ENCODE measurements around the gene SIAH2.

SIAH2 gene

DNA sequence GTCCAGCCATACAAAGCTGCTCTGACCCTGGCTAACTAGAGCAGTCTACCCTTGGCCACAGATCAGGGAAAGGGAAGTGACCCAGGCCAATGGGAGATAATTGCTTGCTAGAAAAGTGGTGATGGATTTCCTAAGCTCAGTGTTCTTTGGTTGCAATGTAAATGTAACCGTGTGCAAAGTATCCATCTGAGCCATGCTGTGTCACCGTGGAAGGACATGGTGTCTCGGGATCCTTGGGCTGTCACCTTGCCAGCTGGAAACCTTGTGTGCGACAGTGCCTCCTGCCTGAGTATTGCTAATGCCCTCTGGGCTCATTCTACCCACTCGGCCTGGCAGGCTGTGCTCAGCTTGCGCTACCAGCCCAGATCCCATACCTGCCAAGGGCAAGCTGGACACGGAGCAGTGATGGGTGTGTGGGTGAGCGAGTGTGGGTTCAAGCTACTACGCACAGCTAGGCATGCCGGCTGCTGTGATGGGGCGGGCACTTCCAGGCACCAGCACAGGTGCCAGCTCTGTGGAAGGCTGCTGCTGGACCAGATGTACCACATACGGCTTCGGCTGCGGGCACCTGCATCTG lies 10.7 kb upstream of the SIAH2 start:
- DNase-seq: no peak

DNA sequence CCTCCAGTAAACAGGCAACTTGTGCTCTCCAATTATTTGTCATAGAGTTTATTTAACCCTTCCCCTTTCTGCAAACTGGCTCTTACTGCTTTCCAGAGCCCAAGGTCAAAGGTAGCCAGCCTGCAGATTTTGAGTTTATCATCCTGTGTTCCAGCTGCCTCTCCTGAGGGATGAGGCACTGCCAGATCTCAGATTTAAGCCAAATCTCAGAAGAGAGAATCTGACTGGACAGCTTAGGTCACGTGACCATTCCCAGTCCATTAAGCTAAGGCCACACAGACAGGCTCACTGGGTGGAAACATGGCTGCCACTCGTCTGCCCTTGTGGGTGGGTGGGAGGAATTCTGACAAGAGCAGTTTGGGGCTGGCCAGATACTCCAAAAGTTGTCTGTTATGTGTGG lies 8.6 kb upstream of the SIAH2 start:
- DNase-seq: no peak

DNA sequence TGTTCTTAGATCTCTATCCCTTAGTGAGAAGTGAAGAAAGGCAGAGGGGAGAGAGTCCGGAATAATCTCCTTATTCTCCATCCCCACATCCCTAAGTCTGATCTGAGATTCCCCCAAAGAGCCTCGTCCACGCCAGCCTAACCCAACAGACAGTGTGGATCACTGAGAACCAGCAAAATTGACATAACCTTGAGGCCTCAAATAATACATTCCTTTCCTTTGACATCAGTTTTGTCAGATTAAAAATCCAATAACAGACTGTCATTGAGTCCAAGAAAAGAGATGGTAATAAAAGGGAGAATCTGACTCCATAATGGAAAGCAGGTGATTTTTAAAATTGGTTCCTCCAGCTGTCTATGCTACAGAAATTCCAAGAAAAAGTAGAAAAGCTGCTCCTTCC lies 7.7 kb upstream of the SIAH2 start:
- DNase-seq: no peak

DNA sequence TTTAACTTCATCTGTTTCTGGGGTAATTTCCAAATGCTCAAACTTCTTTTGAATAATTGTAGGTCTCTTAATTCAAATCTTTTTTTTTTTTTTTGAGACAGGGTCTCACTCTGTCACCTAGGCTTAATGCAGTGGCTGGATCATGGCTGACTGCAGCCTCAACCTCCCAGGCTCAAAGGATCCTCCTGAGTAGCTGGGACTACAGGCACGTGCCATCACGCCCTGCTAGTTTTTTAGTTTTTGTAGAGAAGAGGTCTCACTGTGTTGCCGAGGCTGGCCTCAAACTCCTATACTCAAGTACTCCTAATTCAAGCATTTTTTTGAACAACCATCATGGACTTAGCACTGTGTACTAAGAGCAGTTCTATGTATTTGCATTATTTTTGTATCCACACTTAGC lies 3.8 kb upstream of the SIAH2 start:
- DNase-seq: no peak

DNA sequence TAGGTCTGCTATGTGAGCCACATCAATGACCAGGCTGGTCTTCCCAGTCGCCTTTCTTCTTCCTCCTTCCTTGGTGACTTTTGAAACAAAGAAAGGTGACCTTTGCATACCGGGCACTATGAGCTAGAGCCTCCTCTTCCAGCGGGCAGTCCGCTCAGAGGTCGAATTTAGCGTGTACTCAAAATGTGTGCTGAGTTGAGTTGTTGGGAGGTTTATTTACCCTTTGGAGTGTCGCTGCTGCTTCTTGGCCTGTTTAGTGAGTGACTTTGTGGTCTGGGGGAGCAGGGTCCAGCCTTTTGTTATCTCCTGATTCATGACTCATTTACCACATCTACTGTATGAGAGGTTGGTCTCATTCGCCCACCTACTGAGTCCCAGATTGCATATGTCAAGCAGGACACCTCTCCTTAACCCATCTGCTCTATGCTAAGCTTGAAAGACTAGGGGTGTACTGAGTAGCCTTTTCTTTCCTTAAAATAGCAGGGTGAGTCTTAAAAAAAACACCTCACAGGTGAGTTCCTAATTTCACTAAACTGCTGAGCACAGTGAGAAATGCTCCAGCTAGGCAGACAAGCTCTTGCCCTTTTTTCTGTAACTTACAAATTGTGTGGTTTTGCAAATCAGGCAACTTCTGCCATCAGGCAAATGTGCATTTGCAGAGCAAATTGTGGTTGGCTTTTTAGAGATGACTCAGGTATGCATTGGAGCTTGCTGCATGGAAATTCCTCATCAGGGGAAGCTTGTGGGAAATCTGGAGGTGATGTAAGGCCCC lies 3.2 kb upstream of the SIAH2 start:
- DNase-seq: no peak

DNA sequence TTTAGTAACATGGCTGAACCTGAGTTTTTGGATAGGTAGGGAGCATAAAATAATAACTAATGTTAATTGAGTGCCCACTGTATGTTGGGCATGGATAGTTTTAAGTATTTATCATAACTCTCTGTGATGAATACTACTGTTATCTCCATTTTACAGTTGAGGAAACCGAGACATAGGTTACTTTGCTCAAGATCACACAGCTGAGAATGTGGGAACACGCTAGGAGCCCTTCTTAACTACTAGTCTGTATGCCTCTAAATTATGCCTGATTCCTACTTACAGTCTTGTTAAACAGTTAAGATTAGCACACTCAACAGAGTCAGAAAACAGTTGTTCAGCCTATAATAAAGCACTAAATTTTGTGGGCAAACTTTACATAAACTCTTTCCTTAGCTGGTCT lies 2.0 kb upstream of the SIAH2 start:
- DNase-seq: no peak

DNA sequence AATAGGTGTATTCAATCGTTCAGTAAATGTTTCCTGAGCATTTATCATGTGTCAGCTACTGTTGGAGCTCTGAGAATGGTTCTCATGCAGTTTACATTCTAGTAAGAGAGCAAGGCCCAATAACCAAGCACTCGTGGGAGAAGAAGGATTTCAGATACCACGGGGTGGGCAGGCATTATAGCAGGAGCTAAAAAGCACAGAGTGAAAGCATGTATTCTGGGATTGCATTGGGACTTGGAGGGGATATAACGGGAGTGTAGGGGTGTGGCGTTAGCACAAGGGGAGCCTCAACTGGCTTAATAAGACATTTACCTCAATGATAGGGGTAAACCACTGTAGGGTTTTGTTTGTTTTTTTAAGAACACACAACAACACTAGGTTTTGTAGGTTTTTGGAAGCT lies 1.6 kb upstream of the SIAH2 start:
- DNase-seq: no peak

DNA sequence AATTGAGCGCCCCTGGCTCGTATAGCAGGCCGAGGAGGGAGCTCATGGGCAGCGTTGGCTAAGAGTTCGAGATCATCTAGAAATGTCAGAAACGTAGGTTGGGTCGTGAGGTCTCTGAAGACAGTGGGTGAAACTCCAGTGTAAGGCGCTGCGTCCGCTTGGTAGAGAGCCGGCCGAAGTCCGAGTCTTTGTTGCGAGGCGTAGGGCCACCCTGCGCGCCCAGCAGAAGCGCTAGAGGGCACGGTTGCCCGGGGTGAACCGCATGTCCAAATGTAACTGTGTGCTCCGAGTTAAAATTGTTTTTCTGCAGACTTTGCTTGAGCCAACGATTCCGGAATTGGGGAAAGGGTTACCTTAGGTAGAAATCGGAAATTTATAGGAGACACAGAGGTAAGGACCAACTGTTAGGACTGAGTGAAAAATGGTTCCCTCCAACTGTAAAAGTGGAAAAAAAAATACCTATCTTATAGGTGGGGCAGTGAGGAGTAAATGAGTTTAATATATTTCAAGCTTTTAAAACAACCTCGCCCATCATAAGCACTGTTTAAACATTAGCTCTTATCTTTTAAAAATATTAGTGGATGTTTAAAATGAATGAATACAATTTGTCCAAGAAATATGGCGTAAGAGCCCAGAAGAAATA lies 993 bp upstream of the SIAH2 start:
- peak in 1 of 2 experiments; percentile 8 for DNase-seq

DNA sequence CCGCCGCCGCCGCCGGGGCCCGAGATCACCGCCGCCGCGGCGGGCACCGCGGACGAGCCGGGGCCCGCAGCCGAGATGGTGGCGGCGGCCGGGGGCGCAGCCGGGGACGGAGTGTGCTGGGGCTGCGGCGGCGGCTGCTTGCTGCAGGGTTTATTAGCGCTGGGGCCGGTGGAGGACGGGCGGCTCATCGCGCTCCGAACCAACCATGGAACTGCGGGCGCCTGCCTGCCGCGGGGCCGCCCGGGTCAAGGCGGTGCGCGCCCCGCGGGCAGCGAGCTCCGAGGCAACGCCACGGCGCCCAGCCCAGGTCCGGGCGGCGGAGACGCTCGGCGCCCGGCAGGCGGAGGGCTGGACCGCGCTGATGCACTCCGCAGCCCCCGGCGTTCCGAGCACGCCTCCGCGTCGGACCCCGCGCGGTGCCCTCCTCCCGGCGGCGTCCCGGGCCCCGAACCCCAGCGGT lies 277 bp downstream of the SIAH2 start:
- DNase-seq: no peak

DNA sequence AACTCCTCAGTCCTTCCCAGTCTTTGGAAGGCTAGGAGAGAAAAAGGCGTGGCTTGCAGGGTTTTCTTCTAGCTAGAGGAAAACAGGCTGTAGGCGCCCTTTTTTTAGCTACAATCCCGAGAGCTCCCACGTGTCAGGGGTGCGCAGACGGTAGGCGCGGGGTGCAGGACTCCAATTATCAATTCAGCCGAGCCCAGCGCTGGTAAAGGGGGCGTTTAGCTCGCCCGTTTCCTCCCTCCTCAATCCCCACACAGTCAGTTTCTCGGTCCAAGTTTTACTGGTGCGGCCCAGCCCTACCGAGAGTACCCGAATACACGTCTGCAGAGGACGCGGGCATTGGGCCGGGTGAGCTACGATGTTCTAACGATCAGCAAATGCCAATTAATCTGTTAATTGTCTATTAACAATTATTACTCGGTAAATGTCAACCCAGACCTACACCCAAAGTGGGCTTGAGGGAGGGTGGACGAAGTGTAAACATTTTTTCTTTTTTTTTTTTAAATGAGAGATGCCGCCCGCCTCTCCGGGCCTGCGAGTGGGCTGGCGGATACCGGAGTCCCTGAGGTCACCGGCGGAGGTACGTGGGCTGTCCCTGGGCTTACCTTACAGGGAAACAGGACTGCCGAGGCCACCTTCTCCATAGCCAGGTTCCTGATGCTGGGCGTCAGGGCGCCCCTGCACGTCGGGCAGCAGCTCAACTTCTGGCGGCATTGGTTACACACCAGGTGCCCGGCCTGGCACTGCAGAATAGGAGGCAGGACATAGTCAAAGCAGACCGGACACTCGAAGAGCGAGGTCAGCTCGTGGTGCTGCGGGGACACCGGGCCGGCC lies 923 bp downstream of the SIAH2 start:
- no peak for DNase-seq

DNA sequence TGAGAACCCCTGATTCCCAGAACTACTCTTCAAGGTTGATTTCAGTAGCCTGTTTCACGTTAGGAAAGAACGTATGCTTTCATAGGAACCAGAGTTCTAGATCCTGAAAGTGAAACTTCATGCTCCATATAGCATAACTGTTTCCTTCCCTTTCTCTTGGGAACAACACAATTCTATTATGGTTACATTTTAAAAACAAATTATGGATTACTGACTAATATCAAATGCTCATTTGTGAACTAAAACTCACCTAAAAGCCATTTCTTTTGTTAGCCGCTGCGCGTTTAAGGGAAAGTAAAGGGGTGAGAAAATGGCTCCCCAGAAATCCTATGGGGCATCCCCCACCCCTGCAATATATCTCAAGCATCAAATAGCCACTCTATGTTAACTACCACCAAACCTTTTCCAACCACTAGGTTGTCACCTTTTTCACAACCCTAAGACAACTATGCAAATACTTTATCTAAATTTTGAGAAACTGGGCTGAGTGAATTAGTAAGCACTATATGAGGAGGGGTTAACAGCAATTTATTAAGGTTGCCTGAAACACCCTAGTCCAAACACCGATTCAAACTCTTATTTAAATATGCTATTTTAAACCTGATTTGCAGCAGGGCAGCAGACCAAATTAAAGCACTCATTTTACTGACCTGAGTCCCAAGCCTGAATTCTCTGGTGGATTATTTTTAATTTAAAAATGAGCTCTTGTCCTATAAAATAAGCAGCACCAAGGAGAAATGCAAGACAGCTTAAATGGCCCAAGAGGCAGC lies 2.4 kb downstream of the SIAH2 start:
- no peak for DNase-seq

DNA sequence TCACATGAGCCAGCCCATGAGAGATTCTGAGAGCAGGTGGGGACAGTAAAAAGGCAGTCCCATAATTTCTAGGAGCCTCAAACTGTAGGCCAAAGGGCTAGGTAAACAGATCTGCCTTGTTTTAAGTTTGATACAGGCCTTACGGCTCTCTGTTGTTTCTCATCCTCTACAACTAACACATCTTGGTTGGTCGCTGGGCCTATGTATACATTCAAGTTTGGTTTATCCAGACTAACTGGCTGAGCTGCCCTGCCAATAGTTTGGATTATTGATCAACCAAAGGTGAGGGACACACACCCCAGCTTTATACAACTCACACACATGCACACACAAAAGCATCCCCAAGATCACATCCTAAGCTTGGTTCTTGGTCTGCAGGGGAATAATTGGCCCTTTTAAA lies 3.0 kb downstream of the SIAH2 start:
- DNase-seq: no peak

DNA sequence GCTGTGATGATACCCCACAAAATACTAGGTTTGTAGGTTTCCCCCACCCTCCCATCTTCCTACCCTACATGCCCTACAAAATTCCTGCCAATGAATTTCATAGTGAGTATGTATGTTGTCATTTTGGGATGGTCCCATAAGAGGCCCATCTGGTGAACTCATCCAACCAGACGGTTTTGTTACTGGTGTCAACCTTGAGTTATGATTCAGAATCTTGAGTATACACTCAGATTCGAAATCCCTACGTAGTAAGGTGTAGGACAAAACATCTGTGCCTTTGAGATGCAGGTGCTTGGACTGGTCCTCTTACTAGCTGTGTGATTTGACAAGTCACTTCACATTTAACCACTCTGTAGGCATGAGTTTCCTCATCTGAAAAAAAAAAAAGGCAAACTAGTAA lies 3.6 kb downstream of the SIAH2 start:
- DNase-seq: no peak

DNA sequence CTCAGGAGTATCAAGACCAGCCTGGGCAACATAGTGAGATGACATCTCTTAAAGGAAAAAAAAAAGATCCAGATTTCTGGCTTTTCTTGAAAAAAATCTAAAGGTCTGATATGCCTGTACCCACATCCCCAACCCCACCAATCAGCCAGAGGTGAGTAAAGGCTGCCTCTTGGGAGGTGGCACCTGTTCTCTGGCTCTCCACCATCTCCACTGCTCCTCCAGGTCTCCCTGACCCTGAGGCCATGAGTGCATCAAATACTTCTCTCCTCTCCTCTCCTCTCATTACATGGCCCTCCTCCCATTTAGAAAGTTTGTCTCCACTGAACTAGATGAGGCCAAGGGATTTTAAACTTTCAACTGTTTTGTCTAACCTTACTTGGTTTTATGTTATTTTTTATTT lies 5.2 kb downstream of the SIAH2 start:
- no peak for DNase-seq

DNA sequence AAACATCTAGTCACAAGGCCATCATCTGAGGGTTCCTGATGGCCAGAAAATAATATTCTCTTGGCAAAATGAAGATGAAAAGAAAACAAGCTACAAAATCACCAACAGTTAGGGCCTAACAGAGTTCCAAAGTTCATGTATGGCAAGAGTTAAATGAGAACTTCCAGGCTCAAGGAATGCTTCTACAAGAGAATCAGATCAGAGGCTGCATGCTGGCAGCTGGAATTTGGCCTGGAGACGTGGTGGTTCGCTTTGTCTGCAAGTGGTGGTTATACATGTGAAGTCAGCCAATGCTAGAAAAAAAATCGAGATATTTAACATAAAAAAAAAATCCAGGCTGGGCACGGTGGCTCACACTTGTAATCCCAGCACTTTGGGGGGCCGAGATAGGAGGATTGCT lies 5.6 kb downstream of the SIAH2 start:
- DNase-seq: no peak

DNA sequence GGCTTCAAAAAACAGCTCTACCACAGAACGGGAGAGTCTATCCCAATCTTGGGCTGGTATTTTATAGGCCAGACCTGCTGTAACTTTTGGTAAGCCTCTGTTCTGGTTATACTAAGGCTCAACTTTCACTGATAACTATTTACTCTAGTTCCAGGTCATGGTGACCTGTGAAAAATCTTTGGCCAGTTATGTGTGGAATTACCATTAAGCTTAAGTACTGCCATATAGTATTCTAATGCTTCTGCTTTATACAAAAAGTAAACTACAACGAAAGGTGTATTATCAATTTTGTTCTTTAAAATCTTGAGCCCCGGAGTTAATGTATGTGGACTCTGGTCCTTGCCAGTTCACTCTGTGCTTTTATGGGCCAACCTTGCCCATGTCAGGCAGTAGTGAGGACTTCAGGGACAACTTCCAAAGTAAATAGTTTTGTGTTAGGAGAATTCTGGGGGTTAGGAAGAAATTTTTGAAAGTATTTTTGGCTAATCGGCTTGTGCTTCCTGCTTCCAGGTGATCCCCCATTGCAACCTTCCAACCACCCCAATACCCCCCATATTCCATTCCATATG lies 6.4 kb downstream of the SIAH2 start:
- no peak for DNase-seq

DNA sequence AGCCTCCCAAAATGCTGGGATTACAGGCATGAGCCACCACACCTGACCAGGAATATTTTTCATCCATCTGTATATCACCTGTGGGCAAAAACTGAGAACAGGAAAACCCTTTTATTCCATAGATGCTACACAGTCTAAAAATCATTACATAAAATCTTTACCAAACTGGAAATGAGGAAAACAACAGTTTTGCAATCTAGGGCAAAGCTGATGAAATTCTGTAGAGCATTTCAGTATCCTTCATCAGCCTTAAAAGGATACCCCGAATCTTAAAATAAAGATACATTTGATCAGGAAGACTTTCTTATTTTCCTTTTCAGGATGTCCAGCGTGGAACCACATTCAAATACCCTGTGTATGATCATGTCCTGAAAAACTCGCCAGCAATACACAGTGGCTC lies 7.1 kb downstream of the SIAH2 start:
- no peak for DNase-seq

DNA sequence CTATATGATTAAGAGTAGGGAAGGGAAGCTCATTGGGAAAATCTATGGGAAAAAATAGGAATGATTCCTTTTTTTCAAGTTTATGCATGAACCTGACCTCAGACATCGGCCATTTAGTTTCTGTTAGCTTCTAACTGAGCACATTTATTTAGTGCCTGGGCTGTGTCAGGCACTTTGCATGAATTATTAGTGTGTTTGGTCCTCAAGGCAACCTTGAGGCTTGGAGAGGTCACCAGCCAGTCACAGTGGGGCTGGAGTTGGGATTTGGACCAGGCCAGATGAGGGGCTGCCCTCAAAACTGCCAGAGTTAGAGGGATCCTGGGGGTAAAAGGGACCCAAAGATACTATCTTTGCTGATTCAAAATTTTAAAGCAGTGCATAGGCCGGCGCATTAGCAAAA lies 8.1 kb downstream of the SIAH2 start:
- no peak for DNase-seq

DNA sequence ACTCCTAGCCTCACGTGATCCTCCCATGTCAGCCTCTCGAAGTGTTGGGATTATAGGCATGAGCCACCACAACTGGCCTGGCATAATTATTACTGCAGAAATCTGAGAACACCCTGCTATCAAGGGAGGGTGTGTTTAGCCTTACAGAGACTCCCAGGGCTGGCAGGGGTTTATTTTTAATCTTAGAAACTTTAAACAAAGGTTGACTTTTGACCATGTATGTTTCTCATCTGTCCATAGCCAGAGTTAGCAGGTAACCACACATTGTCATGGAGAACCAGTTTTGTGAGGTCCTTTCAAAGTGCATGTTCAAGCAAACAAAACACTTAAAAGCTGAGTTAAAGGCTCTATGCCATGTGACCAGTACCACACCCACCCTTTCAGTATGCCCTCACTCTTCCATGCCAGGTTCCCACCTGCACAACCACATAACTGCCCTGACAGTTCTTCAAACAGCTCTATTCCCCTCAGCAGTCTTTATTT lies 11.1 kb downstream of the SIAH2 start:
- no peak for DNase-seq

DNA sequence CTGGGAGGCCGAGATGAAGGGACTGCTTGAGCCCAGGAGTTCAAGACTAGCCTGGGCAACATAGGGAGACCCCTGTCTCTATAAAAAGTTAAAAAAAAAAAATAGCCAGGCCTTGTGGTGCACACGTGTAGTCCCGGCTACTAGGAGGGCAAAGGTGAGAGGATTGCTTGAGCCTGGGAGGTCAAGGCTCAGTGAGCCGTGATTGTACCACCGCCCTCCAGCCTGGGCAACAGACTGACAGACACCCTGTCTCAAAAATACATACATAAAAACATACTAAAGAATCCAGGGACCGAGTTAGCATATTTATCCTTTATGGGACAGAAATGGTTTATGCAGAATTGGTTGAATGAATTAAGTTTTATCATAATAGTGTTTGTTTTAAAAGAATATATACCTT lies 13.7 kb downstream of the SIAH2 start:
- DNase-seq: no peak

DNA sequence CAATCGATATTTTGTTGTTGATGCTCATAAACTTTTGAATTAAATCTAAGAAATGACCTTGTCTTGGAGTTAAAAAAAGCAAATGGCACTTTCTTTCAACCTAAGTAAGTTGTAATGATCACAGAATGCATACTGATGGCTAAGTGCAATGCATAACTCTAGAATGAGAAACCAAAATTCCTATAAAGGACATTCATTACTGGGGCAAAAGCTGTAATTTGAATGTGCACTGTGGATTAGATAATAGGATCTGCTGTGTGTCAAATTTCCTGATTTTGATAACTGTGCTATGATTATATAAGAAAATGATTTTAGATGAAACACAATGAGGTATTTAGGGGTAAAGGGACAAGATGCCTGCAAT lies 14.3 kb downstream of the SIAH2 start:
- DNase-seq: no peak
